Activated T-cell treated with anti-CD3 and anti-CD28 coated beads, Interleukin-2, amount 50 U/mL, for 1 hour (primary cell): Measurements from ENCODE around the gene TEAD4.
A peak's percentile ranks its signal among the peaks of the same experiment; 100 is the strongest.

ENCODE experiments used
- DNase-seq: peaks from one replicate; pipeline ENCODE4 v3.0.0-alpha.2; 2020

The TEAD4 gene

GRCh38 chr12:2959192-2959504, at the start of gene TEAD4:
Gene TEAD4 (plus strand): TSS chr12:2959397.
- no peak for DNase-seq

GRCh38 chr12:2912216-2912575, 47.0 kb upstream of the TEAD4 start:
- no peak for DNase-seq

GRCh38 chr12:2919249-2919648, 39.9 kb upstream of the TEAD4 start:
- no peak for DNase-seq

DNA sequence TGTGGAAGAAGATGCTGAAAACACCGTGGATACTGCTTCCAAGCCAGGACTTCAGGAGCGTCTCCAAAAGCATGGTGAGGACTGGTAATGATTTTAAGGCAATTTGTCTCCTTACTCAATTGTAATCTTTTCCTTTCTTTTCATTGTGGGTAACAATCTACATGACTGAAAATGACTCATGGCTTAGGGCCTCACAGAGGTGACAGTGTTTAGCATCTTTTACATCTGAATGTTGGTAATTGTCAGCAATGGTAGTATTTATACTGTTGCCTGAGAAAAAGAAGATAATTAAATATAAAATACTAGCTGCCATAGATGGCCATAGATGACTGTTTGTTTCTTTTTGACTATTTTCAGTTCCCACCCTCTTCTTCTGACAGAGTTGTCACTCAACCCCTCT, 36.9 kb upstream of the TEAD4 start:
- no peak for DNase-seq

DNA sequence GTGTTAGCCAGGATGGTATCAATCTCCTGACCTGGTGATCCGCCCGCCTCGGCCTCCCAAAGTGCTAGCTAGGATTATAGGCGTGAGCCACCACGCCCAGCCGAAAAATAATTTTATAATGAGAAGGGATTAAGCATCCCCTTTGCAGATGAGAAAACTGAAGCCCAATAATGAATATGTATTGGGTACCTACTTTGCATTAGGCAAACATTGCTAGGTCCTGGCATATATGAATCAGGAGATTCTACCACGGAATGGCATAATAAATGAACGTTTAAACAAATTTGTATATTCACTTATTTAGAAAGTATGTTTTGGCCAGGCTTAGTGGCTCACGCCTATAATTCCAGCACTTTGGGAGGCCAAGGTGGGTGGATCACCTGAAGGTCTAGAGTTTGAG, 36.1 kb upstream of the TEAD4 start:
- DNase-seq: no peak

DNA sequence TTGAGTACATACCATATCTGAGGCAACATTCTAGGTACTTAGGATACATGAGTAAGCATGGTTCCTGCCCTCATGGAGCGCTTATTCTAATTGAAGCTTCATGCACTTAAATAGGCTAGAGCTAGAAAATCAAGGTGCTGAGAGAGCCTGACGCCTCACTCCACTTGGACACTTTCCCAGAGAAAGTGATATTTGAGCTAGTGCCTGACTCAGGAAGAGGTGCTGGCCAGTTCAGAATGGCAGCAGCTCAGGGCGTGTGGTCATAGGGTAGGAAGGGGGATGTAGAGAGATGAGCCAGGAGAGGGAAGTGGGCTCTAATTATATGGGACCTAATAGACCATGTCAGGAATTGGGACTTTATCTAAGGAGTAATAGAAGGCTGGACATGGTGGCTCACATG, 35.2 kb upstream of the TEAD4 start:
- DNase-seq: no peak

- DNase-seq: no peak
Observed at GRCh38 chr12:2925322-2925995, 33.7 kb upstream of the TEAD4 start.

- DNase-seq: no peak
Observed at GRCh38 chr12:2930865-2931264, 28.3 kb upstream of the TEAD4 start.

GRCh38 chr12:2933586-2933985, 25.6 kb upstream of the TEAD4 start:
- DNase-seq: no peak

GRCh38 chr12:2934371-2934770, 24.8 kb upstream of the TEAD4 start:
- no peak for DNase-seq

DNA sequence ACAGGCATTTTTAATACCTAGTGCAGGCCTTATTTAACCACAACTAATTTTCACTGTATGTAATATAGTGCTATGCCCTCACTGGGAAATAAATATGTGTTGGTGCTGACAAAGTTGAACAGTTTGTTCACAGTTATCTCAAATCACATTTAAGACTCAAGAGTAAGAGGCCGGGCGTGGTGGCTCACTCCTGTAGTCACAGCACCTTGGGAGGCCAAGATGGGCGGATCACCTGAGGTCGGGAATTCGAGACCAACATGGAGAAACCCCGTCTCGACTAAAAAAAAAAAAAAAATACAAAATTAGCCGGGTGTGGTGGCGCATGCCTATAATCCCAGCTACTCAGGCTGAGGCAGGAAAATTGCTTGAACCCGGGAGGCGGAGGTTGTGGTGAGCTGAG, 22.9 kb upstream of the TEAD4 start:
- no peak for DNase-seq

DNA sequence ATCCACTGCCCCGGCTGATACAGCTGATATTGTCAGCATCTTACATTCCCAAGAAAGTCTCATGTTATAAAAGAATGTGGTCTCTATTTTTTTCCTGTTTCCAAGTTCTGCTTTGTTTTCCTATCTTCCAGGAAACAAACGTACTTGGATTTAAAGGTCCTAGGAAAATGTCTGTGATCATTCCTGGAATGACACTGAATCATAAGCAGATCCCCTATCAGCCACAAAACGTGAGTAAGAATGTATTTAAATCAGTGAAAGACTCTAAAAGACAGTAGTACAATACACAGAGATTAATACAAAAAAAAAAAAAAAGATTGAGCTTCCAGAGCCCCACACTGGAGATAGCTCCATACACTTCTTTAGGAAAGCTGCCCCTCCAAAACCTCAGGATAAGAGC, 21.7 kb upstream of the TEAD4 start:
- no peak for DNase-seq

- DNase-seq: no peak
Observed at GRCh38 chr12:2939191-2939590, 20.0 kb upstream of the TEAD4 start.

DNA sequence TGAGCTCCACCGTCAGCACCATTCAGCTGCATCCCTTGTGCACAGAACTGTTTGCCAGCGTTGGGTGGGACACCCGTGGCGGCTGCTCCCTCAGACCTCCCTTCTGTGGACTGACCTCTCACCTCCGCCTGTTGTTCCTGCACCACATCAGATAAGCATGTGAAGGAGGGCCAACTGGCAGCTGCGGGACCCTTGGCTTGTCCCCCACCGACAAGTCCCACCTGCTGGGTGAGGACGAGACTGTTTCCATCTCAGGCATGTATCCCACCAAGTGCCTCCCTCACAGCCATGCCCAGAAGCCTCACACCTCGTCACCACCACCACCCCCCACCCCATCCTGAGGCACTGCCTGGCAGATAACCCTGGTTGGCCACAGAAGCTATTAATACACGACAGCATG, 18.6 kb upstream of the TEAD4 start:
- no peak for DNase-seq

- DNase-seq: no peak
Observed at GRCh38 chr12:2941524-2941923, 17.7 kb upstream of the TEAD4 start.

DNA sequence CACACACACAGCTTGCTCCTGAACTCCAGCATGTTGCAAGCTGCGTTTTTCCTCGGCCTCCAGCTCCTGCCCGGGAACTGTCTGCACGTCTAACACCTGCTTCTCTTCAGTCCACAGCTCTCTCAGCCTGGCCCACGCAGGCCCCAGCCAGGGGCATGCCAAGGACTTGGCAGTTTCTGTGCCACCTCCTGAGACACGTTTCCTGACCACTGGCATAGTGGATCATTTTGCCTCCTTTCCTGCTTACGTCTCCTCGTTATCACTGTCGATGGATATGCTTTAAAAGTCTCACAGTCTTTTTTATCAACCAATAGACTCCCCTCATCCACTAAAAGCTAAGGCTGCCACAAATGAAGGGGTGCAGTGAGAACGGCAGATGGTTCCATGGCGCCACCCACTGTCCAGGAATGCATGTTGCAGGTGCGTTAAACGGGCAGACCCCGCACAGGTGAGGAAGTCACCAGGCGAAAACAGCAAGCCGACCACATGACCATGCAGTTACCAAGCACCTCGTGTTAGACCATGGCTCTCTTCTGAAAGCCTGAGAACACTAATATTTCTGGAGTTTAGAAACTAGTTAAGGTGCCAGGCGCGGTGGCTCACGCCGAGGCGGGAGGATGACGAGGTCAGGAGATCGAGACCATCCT, 14.7 kb upstream of the TEAD4 start:
- peak; percentile 55 for DNase-seq

DNA sequence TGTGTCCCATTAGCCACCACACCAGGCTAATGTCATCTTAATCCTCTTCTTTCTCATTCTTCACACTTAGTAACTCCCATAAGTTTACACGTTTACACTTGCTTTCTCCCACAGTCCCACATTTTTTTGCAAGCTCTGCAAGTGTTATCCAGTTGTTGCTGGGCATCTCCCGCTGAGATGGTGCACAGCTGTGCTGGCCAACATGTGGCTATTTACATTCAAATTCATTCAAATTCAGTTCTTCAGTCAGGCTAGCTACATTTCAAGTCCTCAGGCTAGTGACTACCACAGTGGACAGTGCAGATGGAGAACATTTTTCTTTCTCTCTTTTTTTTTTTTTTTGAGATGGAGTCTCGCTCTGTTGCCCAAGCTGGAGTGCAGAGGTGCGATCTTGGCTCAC, 9.8 kb upstream of the TEAD4 start:
- DNase-seq: no peak

DNA sequence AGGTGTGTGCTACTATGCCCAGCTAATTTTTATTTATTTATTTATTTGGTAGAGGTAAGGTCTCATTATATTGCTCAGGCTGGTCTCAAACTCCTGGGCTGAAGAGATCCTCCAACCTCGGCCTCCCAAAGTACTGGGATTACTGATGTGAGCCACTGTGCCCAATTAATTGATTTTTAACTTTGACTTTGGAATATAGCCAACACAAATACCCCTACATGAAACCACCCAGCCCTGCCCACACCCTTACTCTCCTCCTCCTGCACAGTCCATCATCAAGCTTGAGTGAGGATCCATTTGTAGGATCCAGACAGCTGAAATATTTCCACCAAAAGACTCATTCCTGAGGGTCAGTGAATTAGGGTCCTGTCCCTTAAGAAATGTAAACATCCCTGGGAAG, 3.3 kb upstream of the TEAD4 start:
- no peak for DNase-seq

DNA sequence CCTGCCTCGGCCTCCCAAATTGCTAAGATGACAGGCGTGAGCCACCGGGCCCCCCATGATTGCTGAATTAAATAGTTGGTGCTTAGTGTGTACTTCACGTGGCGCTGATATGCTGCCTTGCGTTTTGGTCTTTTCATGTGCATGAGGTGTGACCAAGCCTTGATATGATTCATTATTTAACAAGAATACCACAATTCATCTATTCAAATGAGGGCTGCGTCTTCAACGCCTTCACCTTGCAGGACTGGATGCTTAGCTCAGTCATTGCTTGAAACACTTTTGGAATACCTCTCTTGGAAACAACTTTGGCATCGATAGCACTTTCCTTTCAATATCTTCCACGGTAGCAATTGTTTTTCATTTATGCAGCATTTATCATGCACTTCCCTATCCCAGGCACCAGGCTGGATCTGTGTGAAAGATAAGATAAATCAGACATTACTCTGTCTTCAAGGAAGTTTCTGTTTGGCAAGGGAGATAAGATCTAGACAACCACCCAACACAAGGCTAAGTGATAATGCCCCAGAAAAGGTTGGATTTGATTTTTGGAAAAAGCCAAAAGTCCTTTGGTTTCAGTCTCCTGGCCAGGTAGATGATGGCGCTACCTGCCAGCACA, 1.3 kb upstream of the TEAD4 start:
- no peak for DNase-seq

GRCh38 chr12:2958432-2959191, 585 bp upstream of the TEAD4 start:
- no peak for DNase-seq

DNA sequence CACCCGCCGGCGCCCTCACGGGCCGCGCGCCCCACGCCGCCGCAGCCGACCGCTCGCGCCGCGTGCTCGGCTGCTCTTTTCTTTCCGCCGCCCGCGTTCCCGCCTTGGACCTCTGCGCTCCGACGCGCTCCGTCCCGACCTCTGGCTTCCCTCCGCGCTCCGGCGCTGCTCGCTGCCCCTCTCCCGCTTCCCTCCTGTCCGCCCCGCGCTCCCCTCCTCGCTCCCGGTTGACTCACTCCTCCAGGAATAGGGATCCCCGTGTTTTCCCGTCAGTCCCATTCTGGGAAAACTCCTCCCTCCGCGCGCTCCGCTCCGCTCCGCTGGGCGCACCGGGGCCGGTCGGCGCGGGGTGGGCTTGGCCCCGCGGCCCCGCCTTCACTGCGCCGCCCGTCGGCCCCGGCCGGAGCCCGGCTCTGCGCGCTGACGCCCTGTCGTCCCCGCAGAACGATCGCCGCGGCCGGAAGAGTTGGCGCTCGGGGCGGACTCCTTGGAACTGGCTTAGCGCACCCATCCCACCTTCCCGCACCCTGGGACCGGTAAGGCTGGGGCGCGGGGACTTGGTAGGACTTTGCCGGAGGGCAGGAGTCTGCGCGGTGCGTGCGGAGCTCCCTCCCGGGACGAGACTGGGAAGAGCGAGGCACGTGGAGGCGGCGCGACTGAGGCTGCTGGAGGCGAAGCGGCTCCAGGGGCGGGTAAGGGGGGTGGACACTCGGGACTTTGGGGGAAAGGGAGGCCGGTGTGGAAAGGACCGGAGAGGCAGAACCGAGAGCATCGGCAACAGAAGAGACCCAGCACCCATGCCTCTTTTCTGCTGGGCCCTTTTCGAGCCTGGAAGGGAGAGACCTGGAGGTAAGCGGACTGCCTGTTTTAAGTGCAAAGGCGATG, 550 bp downstream of the TEAD4 start:
- no peak for DNase-seq

- no peak for DNase-seq
Observed at GRCh38 chr12:2960390-2960956, 1.3 kb downstream of the TEAD4 start.
